Heart left ventricle (tissue), 13 donors: Measurements from ENCODE around the gene CNEP1R1.

ENCODE experiments used
- CTCF ChIP-seq, 12 donors: fragments of 200-600 bp; sonication (generic) in 4 of 12; IDR thresholded peaks; one replicate each; pipeline versions ENCODE4 v1.5.0 to v1.8.0; 2018 to 2022; ENCODE audit warnings: antibody characterized with exemption in 12 of 12, mild to moderate bottlenecking in 5 of 12
- POLR2A ChIP-seq, 2 donors: fragments of 450-650 bp; IDR thresholded peaks; one replicate each; pipeline ENCODE4 v1.6.1; 2017; ENCODE audit warnings: antibody characterized with exemption in 2 of 2, mild to moderate bottlenecking in 2 of 2, moderate library complexity in 2 of 2
- donor health status: ischemic (EF 13 %, LVEDD 7.1; RV severe dilation, severe dysfunction).
- donor health status: DM: no; HTN: yes; CAD: no.
- donor health status: DM: no; HTN: no; CAD: no.
- donor health status: ischemic (EF 25% LVEDD 6.9; RV normal size, moderate dysfunction).
- donor health status: ischemic (EF 25% LVEDD 5.7; RV mildly dilated, moderate dysfunction).
- donor health status: ischemic (EF 35%, LVEDD 5.7; RV mildly dilated, moderate dysfunction).
- donor health status: nonischemic (EF 11% LVEDD 7.7; RV severe dilation, severe dysfunction).
- donor health status: DM: yes; HTN: yes; CAD: no.
- donor health status: PGD.
- donor health status: ischemic (EF 29% LVEDD 5.4; RV normal size, mild dysfunction).
- donor health status: nonischemic (EF 23%, LVEDD 6.1; RV moderate dilation, normal function).

- TF ChIP-seq CTCF (IDR thresholded peaks at IDR 0.05) (no peak), POLR2A (IDR thresholded peaks at IDR 0.05) (no peak)
These were observed 46.3 kb upstream of the CNEP1R1 start for GRCh38 chr16:49978569-49979326.
